H1 (cell line): ENCODE data around the gene LRRFIP1. TPM values are rescaled to one million over a fixed set of nuclear protein-coding genes. Genes with fewer than 3 reads are reported as not detected.

ENCODE experiments used
- CTCF ChIA-PET: fragments of 300-600 bp; sonication (Branson Sonifier 250); formaldehyde crosslinking; loops from one replicate; lab custom pipeline; 2021; ENCODE audit not compliant: partially characterized antibody; lab: Charles Lee
- POLR2A ChIA-PET: fragments of 300-600 bp; sonication (Branson Sonifier 250); formaldehyde crosslinking; loops from one replicate; lab custom pipeline; 2021; ENCODE audit warnings: inconsistent platforms; ENCODE audit not compliant: partially characterized antibody; lab: Charles Lee
- DNase-seq, 2 experiments: peaks; one replicate each; pipeline versions ENCODE4 v3.0.0 to v3.0.0-alpha.2; 2010 to 2022; ENCODE audit warnings: low spot score in 2 of 2, low read depth in 1 of 2, mixed read lengths in 1 of 2
- FAIRE-seq: peaks from 2 replicates; lab custom pipeline; 2011; peaks lifted over from hg19 to GRCh38; lab: Jason Lieb, UNC
- H2AFZ ChIP-seq: 2 replicates; pipeline ENCODE4 v1.8.1; 2012; ENCODE audit warnings: low read length, inconsistent platforms
- H2AK5ac ChIP-seq: 2 replicates; pipeline ENCODE4 v1.6.1; 2013; ENCODE audit warnings: low read depth, low read length
- H2BK120ac ChIP-seq: replicated peaks from 2 replicates; pipeline ENCODE3; 2013; ENCODE audit warnings: low read depth, low read length, inconsistent platforms
- H2BK12ac ChIP-seq: 2 replicates; pipeline ENCODE4 v1.6.1; 2013; ENCODE audit warnings: low read depth, low read length
- H2BK15ac ChIP-seq: 2 replicates; pipeline ENCODE4 v1.6.1; 2013; ENCODE audit warnings: low read length
- H2BK20ac ChIP-seq: 2 replicates; pipeline ENCODE4 v1.6.1; 2013; ENCODE audit warnings: low read length
- H2BK5ac ChIP-seq: 2 replicates; pipeline ENCODE4 v1.6.1; 2013; ENCODE audit warnings: low read depth, low read length
- H3K14ac ChIP-seq: 2 replicates; pipeline ENCODE4 v1.6.1; 2013; ENCODE audit warnings: inconsistent platforms; ENCODE audit not compliant: insufficient read length
- H3K18ac ChIP-seq: 2 replicates; pipeline ENCODE4 v1.6.1; 2013; ENCODE audit warnings: low read length; ENCODE audit errors: extremely low read depth
- H3K23ac ChIP-seq: 2 replicates; pipeline ENCODE4 v1.6.1; 2013; ENCODE audit warnings: inconsistent platforms; ENCODE audit not compliant: insufficient read length
- H3K23me2 ChIP-seq: 2 replicates; pipeline ENCODE4 v1.6.1; 2013; ENCODE audit warnings: low read depth, low read length
- H3K27ac ChIP-seq: 2 replicates; pipeline ENCODE4 v1.6.1; 2011; ENCODE audit warnings: low read depth, low read length, inconsistent platforms
- H3K27me3 ChIP-seq, 4 experiments: replicated peaks in 1 of 4; 1 replicate in 1 of 4; 2 replicates in 3 of 4; pipeline versions ENCODE4 v1.6.1 to v1.8.1; 2011 to 2013; ENCODE audit warnings: low read length in 3 of 4, mild to moderate bottlenecking in 3 of 4, inconsistent platforms in 2 of 4, mixed read lengths in 2 of 4, moderate library complexity in 1 of 4; ENCODE audit not compliant: control insufficient read depth in 3 of 4, insufficient read depth in 3 of 4; ENCODE audit errors: extremely low read depth in 1 of 4
- H3K36me3 ChIP-seq, 4 experiments: 2 replicates each; pipeline versions ENCODE4 v1.6.1 to v1.8.1; 2011 to 2013; ENCODE audit warnings: mild to moderate bottlenecking in 4 of 4, low read length in 3 of 4, moderate library complexity in 2 of 4, control low read depth in 1 of 4, inconsistent platforms in 1 of 4; ENCODE audit not compliant: insufficient read depth in 4 of 4, control insufficient read depth in 2 of 4
- H3K4ac ChIP-seq: replicated peaks from 2 replicates; pipeline ENCODE3; 2013; ENCODE audit warnings: low read length, low read depth, mixed read lengths, inconsistent platforms; ENCODE audit not compliant: insufficient read length
- H3K4me1 ChIP-seq, 4 experiments: replicated peaks in 1 of 4; 1 replicate in 1 of 4; 2 replicates in 3 of 4; pipeline versions ENCODE4 v1.6.1 to v1.8.1; 2011 to 2013; ENCODE audit warnings: low read length in 3 of 4, inconsistent platforms in 2 of 4, mixed read lengths in 1 of 4; ENCODE audit not compliant: insufficient read depth in 4 of 4, control insufficient read depth in 3 of 4
- H3K4me2 ChIP-seq, 2 experiments: 2 replicates each; pipeline versions ENCODE4 v1.6.1 to v1.8.1; 2011 to 2013; ENCODE audit warnings: low read depth in 2 of 2, low read length in 2 of 2, control low read depth in 1 of 2, inconsistent platforms in 1 of 2, mild to moderate bottlenecking in 1 of 2; ENCODE audit not compliant: insufficient read depth in 1 of 2
- H3K4me3 ChIP-seq, 4 experiments: fragments of 200-600, 300-600 bp in 1 of 4; sonication (generic), shearing (Covaris generic), sonication (Bioruptor Twin) in 1 of 4; 2 replicates each; pipeline versions ENCODE4 v1.5.1 to v1.8.1; 2011 to 2016; ENCODE audit warnings: low read length in 4 of 4, low read depth in 3 of 4, control low read depth in 2 of 4, inconsistent platforms in 2 of 4, mild to moderate bottlenecking in 2 of 4, mixed read lengths in 1 of 4, moderate library complexity in 1 of 4; ENCODE audit not compliant: insufficient read depth in 2 of 4; ENCODE audit errors: extremely low read depth in 1 of 4
- H3K56ac ChIP-seq: replicated peaks from 2 replicates; pipeline ENCODE3; 2013; ENCODE audit warnings: low read depth, mild to moderate bottlenecking, mixed read lengths, low read length, inconsistent platforms; ENCODE audit not compliant: insufficient read length
- H3K79me1 ChIP-seq: 2 replicates; pipeline ENCODE4 v1.6.1; 2013; ENCODE audit warnings: low read depth, low read length, control low read depth
- H3K79me2 ChIP-seq, 2 experiments: 2 replicates each; pipeline versions ENCODE4 v1.6.1 to v1.8.1; 2012 to 2013; ENCODE audit warnings: low read length in 2 of 2, mild to moderate bottlenecking in 2 of 2, inconsistent platforms in 1 of 2; ENCODE audit not compliant: insufficient read depth in 2 of 2, control insufficient read depth in 1 of 2
- H3K9ac ChIP-seq, 4 experiments: replicated peaks in 1 of 4; 1 replicate in 1 of 4; 2 replicates in 3 of 4; pipeline versions ENCODE4 v1.6.1 to v1.8.1; 2011 to 2013; ENCODE audit warnings: low read depth in 3 of 4, low read length in 3 of 4, control low read depth in 2 of 4, mild to moderate bottlenecking in 2 of 4, moderate library complexity in 2 of 4, inconsistent platforms in 1 of 4; ENCODE audit errors: extremely low read depth in 1 of 4
- H3K9me3 ChIP-seq, 2 experiments: 2 replicates each; pipeline versions ENCODE4 v1.6.1 to v1.8.1; 2012 to 2013; ENCODE audit warnings: mild to moderate bottlenecking in 2 of 2, moderate library complexity in 2 of 2, control low read depth in 1 of 2, inconsistent platforms in 1 of 2, low read depth in 1 of 2, low read length in 1 of 2, mixed read lengths in 1 of 2; ENCODE audit not compliant: insufficient read depth in 2 of 2
- H4K20me1 ChIP-seq, 2 experiments: replicated peaks in 1 of 2; 2 replicates each; pipeline versions ENCODE3 to v1.8.1; 2011 to 2013; ENCODE audit warnings: inconsistent platforms in 2 of 2, low read length in 2 of 2, mild to moderate bottlenecking in 1 of 2; ENCODE audit not compliant: insufficient read depth in 2 of 2, control insufficient read depth in 1 of 2
- H4K5ac ChIP-seq: 2 replicates; pipeline ENCODE4 v1.6.1; 2013; ENCODE audit warnings: low read length, low read depth, mixed read lengths, inconsistent platforms; ENCODE audit not compliant: insufficient read length
- H4K8ac ChIP-seq: 2 replicates; pipeline ENCODE4 v1.8.0; 2013; ENCODE audit warnings: mild to moderate bottlenecking, moderate library complexity, low read length, inconsistent platforms; ENCODE audit not compliant: insufficient read depth; ENCODE audit errors: extremely low read depth
- H4K91ac ChIP-seq: replicated peaks from 2 replicates; pipeline ENCODE3; 2013; ENCODE audit warnings: low read length, mixed read lengths, inconsistent platforms; ENCODE audit not compliant: insufficient read length
- CBX8 ChIP-seq: fragments of 300-800, 300-1000 bp; sonication (generic); IDR thresholded peaks from 2 replicates; pipeline ENCODE4 v1.7.1; 2016; ENCODE audit warnings: low read depth, low read length, borderline replicate concordance
- CEBPB ChIP-seq: IDR thresholded peaks from 2 replicates; pipeline ENCODE4 v1.6.1; 2012; ENCODE audit warnings: low read depth, low read length
- CHD1 ChIP-seq: IDR thresholded peaks from 2 replicates; pipeline ENCODE4 v1.6.1; 2012; ENCODE audit warnings: low read depth, low read length, improper control_type of control experiment
- CHD2 ChIP-seq: IDR thresholded peaks from 2 replicates; pipeline ENCODE4 v1.6.1; 2012; ENCODE audit warnings: low read length, improper control_type of control experiment
- EGR1 ChIP-seq: IDR thresholded peaks from 2 replicates; pipeline ENCODE4 v1.6.1; 2011; ENCODE audit warnings: low read depth, low read length, borderline replicate concordance
- HDAC2 ChIP-seq, 2 experiments: fragments of 300-600 bp in 1 of 2; sonication (generic) in 1 of 2; IDR thresholded peaks; 2 replicates each; pipeline ENCODE4 v1.6.1; 2011 to 2012; ENCODE audit warnings: low read depth in 2 of 2, low read length in 2 of 2, mild to moderate bottlenecking in 2 of 2, moderate library complexity in 2 of 2, borderline replicate concordance in 1 of 2, inconsistent platforms in 1 of 2
- PHF8 ChIP-seq: fragments of 200-600 bp; sonication (generic); conservative IDR thresholded peaks from 2 replicates; pipeline ENCODE4 v1.7.1; 2012; ENCODE audit warnings: low read depth, mild to moderate bottlenecking, inconsistent platforms, low read length, moderate library complexity
- RNF2 ChIP-seq: fragments of 200-900, 300-1000 bp; sonication (generic); IDR thresholded peaks from 2 replicates; pipeline ENCODE4 v1.7.1; 2016; ENCODE audit warnings: borderline replicate concordance, low read depth, mild to moderate bottlenecking, antibody characterized with exemption, low read length; ENCODE audit not compliant: poor library complexity, severe bottlenecking; ENCODE audit errors: missing control alignments
- SAP30 ChIP-seq: fragments of 300-600 bp; sonication (generic); IDR thresholded peaks from 2 replicates; pipeline ENCODE4 v1.7.1; 2012; ENCODE audit warnings: low read length, moderate library complexity, mild to moderate bottlenecking, inconsistent platforms; ENCODE audit not compliant: insufficient read depth, insufficient replicate concordance
- SP2 ChIP-seq: IDR thresholded peaks from 2 replicates; pipeline ENCODE4 v1.6.1; 2012; ENCODE audit warnings: mild to moderate bottlenecking, low read length, inconsistent platforms
- SP4 ChIP-seq: IDR thresholded peaks from 2 replicates; pipeline ENCODE4 v1.6.1; 2012; ENCODE audit warnings: low read length, inconsistent platforms
- TCF12 ChIP-seq: IDR thresholded peaks from 2 replicates; pipeline ENCODE4 v1.6.1; 2011; ENCODE audit warnings: low read depth, mild to moderate bottlenecking, low read length
- WGBS, 2 experiments: shearing (Covaris generic) in 1 of 2; methylation state at CpG; one replicate each; pipeline versions ENCODE4 v1.1.6 to v1.1.7; 2013 to 2015; ENCODE audit warnings: low lambda C conversion rate in 2 of 2, mixed read lengths in 2 of 2, inconsistent platforms in 1 of 2, low coverage in 1 of 2, missing lambda C conversion rate in 1 of 2; ENCODE audit not compliant: insufficient replicate concordance in 2 of 2, insufficient coverage in 1 of 2, insufficient read length in 1 of 2; ENCODE audit errors: extremely low coverage in 1 of 2, missing lambda C conversion rate in 1 of 2; 5-methylcytosine and 5-hydroxymethylcytosine counted together
- polyA plus RNA-seq, 7 experiments: library from polyadenylated mRNA; depleted of rRNA in 3 of 7; stranded (reverse) in 5 of 7; unstranded in 2 of 7; fragments of >200 nt in 5 of 7; fragments of 200-250 nt in 2 of 7; gene quantifications; 1 replicate in 5 of 7; 2 replicates in 1 of 7; 4 replicates in 1 of 7; pipeline versions ENCODE4 v1.2.1 to v1.2.3, GENCODE V29; 2011 to 2013; ENCODE audit warnings: missing spikeins in 2 of 7, mixed read lengths in 2 of 7
- total RNA-seq: library from RNA; stranded (reverse); fragmentation: NEBNext Ultra II Directional; extraction: Animal tissue kit (Norgen Biotek cat#: 25700); gene quantifications from 2 replicates; pipeline ENCODE4 v1.2.1, GENCODE V29; 2021

LRRFIP1 gene
- total and polyA plus RNA-seq, 2 of the 8 experiments (the other 6 are each of a cell fraction or from before 2014, with no cell fraction given), result 12.1 to 75.8 TPM

- no peak overlapping the region for H3K56ac ChIP-seq
- ChIA-PET POLR2A (no interaction called here), CTCF (interaction anchor here (1.1 kb wide), 1 partner anchor 41 kb away, joined by 3 read pairs; no protein-coding TSS in a partner anchor)
Measured at GRCh38 chr2:237816531-237816930, 189.1 kb downstream of the LRRFIP1 start.

More at GRCh38 chr2:237816531-237816930, 189.1 kb downstream of the LRRFIP1 start:
- no peak overlapping the region for H2AK5ac ChIP-seq
- FAIRE-seq (no peak), DNase-seq (no peak)
- no peak overlapping the region for H4K8ac ChIP-seq
- no peak overlapping the region for H3K9ac ChIP-seq
- peaks cover 0 to 1% (median 0%) of the 10 kb centered on the region in 4 experiments; a peak in 2 of 7 replicates for H3K27me3 ChIP-seq
- H3K9me3 ChIP-seq, result no peaks in the 10 kb centered on the region
- 86% methylated on average over 1 of the region's 1 CpG; no CpG with 5 or more reads in 1 of the 2 experiments for WGBS, 2 experiments
- H3K36me3 ChIP-seq, result no peaks in the 10 kb centered on the region
- no peak overlapping the region for H3K4me2 ChIP-seq
- no peaks in the 10 kb centered on the region for H3K79me1 ChIP-seq
- H2BK5ac ChIP-seq, result no peak overlapping the region
- TF ChIP-seq EGR1, result no peak
- TF ChIP-seq RNF2, result no peak
- no peak for TF ChIP-seq SAP30
- TF ChIP-seq HDAC2 (IDR thresholded peaks at IDR 0.05; ENCODE audit: borderline replicate concordance in 1 of 2, low read depth in 2 of 2, low read length in 2 of 2), result no peak
- TF ChIP-seq CHD2, result no peak
- TF ChIP-seq PHF8, result no peak
- TF ChIP-seq CEBPB, result no peak
- no peak for TF ChIP-seq SP2
- TF ChIP-seq TCF12, result no peak
- TF ChIP-seq SP4, result no peak
- no peak for TF ChIP-seq CHD1
- TF ChIP-seq CBX8, result no peak
- TF ChIP-seq, all 59 proteins: peak for 0
- H3K23ac ChIP-seq, result no peak overlapping the region
- no peaks in the 10 kb centered on the region for H3K79me2 ChIP-seq
- no peaks in the 10 kb centered on the region for H4K20me1 ChIP-seq
- no peak overlapping the region for H3K27ac ChIP-seq
- no peak overlapping the region for H2AFZ ChIP-seq
- no peak overlapping the region for H3K4me3 ChIP-seq
- H3K23me2 ChIP-seq, result no peaks in the 10 kb centered on the region
- H3K14ac ChIP-seq, result no peak overlapping the region
- no peak overlapping the region for H3K4ac ChIP-seq
- no peak overlapping the region for H2BK12ac ChIP-seq
- no peak overlapping the region for H4K91ac ChIP-seq
- H3K4me1 ChIP-seq, result no peaks in the 10 kb centered on the region
- no peak overlapping the region for H2BK20ac ChIP-seq
- no peak overlapping the region for H3K18ac ChIP-seq
- no peak overlapping the region for H4K5ac ChIP-seq
- no peak overlapping the region for H2BK120ac ChIP-seq
- H2BK15ac ChIP-seq, result no peak overlapping the region
